ENCODE data around the gene GRPEL1.

The GRPEL1 gene

DNA sequence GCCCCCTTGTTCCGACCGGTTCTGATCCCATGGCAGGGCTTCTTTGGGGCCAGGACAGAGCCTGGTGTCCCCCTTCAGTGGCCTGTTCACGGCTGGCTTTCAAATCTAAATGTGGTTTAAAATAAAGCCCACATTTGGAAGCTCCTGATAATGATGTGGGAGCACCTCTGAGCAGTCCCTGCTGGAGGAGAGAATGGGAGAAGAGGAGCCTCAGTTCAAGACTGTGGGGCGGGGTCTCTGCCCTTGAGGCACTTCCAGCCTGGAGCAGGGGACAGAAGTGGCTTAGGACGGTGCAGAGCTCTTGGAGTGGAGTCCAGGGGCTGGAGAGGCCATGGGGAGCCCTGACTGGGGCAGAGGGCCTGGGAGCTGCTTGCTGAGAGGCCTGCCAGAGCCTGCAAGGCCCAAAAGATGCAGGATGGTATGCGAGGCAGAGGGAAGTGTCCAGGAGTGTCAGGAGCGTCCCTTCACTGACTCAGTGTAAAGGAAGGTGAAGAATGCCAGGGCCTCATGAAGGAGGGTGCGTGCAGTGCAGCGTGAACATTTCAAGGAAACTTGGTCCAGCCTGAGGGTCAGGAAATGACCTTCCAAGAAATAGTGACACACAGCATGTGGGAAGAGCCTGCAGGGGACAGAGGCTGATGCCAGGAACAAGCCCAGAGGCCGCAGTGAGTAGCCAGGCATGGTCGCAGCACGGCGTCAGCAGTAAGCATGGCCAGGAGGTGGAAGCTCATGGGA is 45.8 kb downstream of the GRPEL1 start:
- TF ChIP-seq FOXM1 (IDR thresholded peaks at IDR 0.05; ENCODE audit: borderline replicate concordance, low read depth) = no peak
- TF ChIP-seq YY1 (IDR thresholded peaks at IDR 0.05; ENCODE audit: low read depth) = no peak
- TF ChIP-seq TCF12 (IDR thresholded peaks at IDR 0.05; ENCODE audit: low read depth) = peak; percentile 49
- peak; percentile 87 for TF ChIP-seq TEAD4 (IDR thresholded peaks at IDR 0.05)
- TF ChIP-seq, protein P1, sequence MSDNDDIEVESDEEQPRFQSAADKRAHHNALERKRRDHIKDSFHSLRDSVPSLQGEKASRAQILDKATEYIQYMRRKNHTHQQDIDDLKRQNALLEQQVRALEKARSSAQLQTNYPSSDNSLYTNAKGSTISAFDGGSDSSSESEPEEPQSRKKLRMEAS (IDR thresholded peaks at IDR 0.05) = 0 out of 2 replicates have a peak, but pooled peaks have one; percentile 30
- TF ChIP-seq RAD21 (IDR thresholded peaks at IDR 0.05; ENCODE audit: low read depth) = no peak
- TF ChIP-seq EP300 (IDR thresholded peaks at IDR 0.05; ENCODE audit: borderline replicate concordance) = peak; percentile 61; the same call in 1 of the 2 replicates
- TF ChIP-seq, protein P2, sequence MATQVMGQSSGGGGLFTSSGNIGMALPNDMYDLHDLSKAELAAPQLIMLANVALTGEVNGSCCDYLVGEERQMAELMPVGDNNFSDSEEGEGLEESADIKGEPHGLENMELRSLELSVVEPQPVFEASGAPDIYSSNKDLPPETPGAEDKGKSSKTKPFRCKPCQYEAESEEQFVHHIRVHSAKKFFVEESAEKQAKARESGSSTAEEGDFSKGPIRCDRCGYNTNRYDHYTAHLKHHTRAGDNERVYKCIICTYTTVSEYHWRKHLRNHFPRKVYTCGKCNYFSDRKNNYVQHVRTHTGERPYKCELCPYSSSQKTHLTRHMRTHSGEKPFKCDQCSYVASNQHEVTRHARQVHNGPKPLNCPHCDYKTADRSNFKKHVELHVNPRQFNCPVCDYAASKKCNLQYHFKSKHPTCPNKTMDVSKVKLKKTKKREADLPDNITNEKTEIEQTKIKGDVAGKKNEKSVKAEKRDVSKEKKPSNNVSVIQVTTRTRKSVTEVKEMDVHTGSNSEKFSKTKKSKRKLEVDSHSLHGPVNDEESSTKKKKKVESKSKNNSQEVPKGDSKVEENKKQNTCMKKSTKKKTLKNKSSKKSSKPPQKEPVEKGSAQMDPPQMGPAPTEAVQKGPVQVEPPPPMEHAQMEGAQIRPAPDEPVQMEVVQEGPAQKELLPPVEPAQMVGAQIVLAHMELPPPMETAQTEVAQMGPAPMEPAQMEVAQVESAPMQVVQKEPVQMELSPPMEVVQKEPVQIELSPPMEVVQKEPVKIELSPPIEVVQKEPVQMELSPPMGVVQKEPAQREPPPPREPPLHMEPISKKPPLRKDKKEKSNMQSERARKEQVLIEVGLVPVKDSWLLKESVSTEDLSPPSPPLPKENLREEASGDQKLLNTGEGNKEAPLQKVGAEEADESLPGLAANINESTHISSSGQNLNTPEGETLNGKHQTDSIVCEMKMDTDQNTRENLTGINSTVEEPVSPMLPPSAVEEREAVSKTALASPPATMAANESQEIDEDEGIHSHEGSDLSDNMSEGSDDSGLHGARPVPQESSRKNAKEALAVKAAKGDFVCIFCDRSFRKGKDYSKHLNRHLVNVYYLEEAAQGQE (IDR thresholded peaks at IDR 0.05; ENCODE audit: low read depth) = no peak
- TF ChIP-seq NFIC (IDR thresholded peaks at IDR 0.05) = no peak; the same call in 1 of the 2 replicates
- no peak for TF ChIP-seq CEBPB (IDR thresholded peaks at IDR 0.05)
- no peak for TF ChIP-seq ZBTB7A (IDR thresholded peaks at IDR 0.05; ENCODE audit: low read depth)
- no peak for TF ChIP-seq TAF1 (IDR thresholded peaks at IDR 0.05; ENCODE audit: low read depth)
- TF ChIP-seq, protein P3, sequence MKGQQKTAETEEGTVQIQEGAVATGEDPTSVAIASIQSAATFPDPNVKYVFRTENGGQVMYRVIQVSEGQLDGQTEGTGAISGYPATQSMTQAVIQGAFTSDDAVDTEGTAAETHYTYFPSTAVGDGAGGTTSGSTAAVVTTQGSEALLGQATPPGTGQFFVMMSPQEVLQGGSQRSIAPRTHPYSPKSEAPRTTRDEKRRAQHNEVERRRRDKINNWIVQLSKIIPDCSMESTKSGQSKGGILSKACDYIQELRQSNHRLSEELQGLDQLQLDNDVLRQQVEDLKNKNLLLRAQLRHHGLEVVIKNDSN (IDR thresholded peaks at IDR 0.05) = no peak
- no peak for TF ChIP-seq EGR1 (IDR thresholded peaks at IDR 0.05)
- TF ChIP-seq CREB1 (IDR thresholded peaks at IDR 0.05; ENCODE audit: low read depth) = no peak

DNA sequence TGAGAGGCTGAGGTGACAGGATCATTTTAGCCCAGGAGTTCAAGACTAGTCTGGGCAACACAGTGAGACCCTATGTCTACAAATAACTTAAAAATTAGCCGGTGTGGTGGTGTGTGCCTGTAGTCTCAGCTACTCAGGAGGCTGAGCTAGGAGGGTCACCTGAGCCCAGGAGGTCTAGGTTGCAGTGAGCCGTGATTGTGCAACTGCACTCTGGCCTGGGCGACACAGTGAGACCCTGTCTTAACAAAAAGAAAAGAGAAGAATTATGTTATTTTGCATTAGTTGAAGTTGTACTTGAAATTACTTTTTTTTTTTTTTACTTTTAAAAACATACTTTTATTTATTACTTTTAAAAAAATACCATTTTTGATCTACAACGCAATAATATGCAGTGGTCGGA is 46.5 kb downstream of the GRPEL1 start:
- no peak for TF ChIP-seq CREB1 (IDR thresholded peaks at IDR 0.05; ENCODE audit: low read depth)
- TF ChIP-seq TCF12 (IDR thresholded peaks at IDR 0.05; ENCODE audit: low read depth) = no peak
- TF ChIP-seq ZBTB7A (IDR thresholded peaks at IDR 0.05; ENCODE audit: low read depth) = no peak
- TF ChIP-seq NFIC (IDR thresholded peaks at IDR 0.05) = no peak
- TF ChIP-seq, protein P1 (IDR thresholded peaks at IDR 0.05) = no peak
- no peak for TF ChIP-seq RAD21 (IDR thresholded peaks at IDR 0.05; ENCODE audit: low read depth)
- TF ChIP-seq TAF1 (IDR thresholded peaks at IDR 0.05; ENCODE audit: low read depth) = no peak
- TF ChIP-seq EP300 (IDR thresholded peaks at IDR 0.05; ENCODE audit: borderline replicate concordance) = no peak
- no peak for TF ChIP-seq EGR1 (IDR thresholded peaks at IDR 0.05)
- TF ChIP-seq TEAD4 (IDR thresholded peaks at IDR 0.05) = no peak

DNA sequence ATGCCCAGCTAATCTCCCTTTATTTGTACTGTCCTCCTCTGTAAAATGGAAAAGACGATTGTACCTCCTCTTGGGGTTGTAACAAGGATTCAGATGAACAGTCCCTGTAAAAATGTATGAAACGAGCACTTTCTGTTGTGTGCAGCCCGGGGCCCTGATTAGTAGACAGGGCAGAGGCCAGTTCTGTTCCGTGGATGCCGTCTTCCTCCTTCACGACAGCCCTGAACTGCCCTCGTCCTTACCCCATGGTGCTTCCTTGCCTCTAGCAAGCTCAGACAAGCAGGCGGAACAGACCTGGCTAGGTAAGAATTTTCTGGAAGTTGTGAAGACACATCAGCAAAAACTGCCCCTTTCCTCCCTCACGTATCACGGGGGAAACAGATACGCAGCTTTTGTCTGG is 47.0 kb downstream of the GRPEL1 start:
- TF ChIP-seq CREB1 (IDR thresholded peaks at IDR 0.05; ENCODE audit: low read depth) (no peak), EP300 (IDR thresholded peaks at IDR 0.05; ENCODE audit: borderline replicate concordance) (no peak), CEBPB (IDR thresholded peaks at IDR 0.05) (no peak), TCF12 (IDR thresholded peaks at IDR 0.05; ENCODE audit: low read depth) (no peak), ZBTB7A (IDR thresholded peaks at IDR 0.05; ENCODE audit: low read depth) (no peak), RAD21 (IDR thresholded peaks at IDR 0.05; ENCODE audit: low read depth) (no peak), FOXM1 (IDR thresholded peaks at IDR 0.05; ENCODE audit: borderline replicate concordance, low read depth) (no peak), TEAD4 (IDR thresholded peaks at IDR 0.05) (no peak), TAF1 (IDR thresholded peaks at IDR 0.05; ENCODE audit: low read depth) (no peak), NFIC (IDR thresholded peaks at IDR 0.05) (no peak), EGR1 (IDR thresholded peaks at IDR 0.05) (no peak)
- TF ChIP-seq, protein P1 (IDR thresholded peaks at IDR 0.05) = no peak

DNA sequence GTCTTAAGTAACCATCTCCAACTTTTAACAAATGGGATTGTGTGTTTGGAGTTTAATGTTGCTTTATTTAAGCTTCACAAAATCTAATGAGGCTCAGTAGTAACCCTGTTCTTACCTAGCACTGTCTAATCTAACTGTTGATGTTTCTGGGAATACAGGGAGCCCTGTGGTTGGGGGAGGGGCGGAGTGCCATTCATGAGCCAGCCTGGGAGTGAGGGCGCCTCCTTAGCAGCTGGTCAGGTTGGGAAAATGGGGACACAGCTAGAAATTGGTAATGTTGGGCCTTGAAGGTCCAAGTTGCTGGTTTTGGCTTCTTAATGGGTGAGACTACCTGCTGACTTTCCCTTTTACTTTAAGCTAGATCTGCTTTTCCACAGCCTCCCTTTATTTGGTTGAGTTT is 47.6 kb downstream of the GRPEL1 start:
- TF ChIP-seq TEAD4 (IDR thresholded peaks at IDR 0.05) (no peak), EGR1 (IDR thresholded peaks at IDR 0.05) (no peak), CEBPB (IDR thresholded peaks at IDR 0.05) (no peak), NFIC (IDR thresholded peaks at IDR 0.05) (no peak), TAF1 (IDR thresholded peaks at IDR 0.05; ENCODE audit: low read depth) (no peak), EP300 (IDR thresholded peaks at IDR 0.05; ENCODE audit: borderline replicate concordance) (no peak), ZBTB7A (IDR thresholded peaks at IDR 0.05; ENCODE audit: low read depth) (no peak), RAD21 (IDR thresholded peaks at IDR 0.05; ENCODE audit: low read depth) (no peak), CREB1 (IDR thresholded peaks at IDR 0.05; ENCODE audit: low read depth) (no peak), TCF12 (IDR thresholded peaks at IDR 0.05; ENCODE audit: low read depth) (no peak)
- TF ChIP-seq, protein P3 (IDR thresholded peaks at IDR 0.05) = no peak
- TF ChIP-seq, protein P1 (IDR thresholded peaks at IDR 0.05) = no peak
- TF ChIP-seq, protein P2 (IDR thresholded peaks at IDR 0.05; ENCODE audit: low read depth) = no peak

DNA sequence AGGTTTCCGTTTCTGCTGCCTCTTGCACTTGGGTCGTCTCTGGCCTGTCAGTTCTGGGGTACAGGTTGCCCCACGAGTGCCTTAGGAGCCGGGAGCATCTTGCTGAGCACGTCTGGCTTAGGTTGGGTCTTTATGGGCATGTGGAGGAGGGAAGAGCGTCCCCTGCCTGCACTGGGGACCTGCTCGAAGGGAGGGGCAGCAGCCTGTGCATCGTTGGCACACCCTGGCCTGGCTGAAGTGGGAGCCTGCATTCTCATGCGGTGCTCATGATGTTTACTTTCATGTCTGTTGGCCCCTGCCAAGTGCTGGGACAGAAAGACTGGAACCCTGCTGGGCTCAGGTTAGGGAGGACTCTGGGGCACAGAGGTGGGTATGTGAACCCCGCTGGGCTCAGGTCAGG is 48.5 kb downstream of the GRPEL1 start:
- no peak for TF ChIP-seq EGR1 (IDR thresholded peaks at IDR 0.05)
- no peak for TF ChIP-seq FOXM1 (IDR thresholded peaks at IDR 0.05; ENCODE audit: borderline replicate concordance, low read depth)
- TF ChIP-seq TEAD4 (IDR thresholded peaks at IDR 0.05) = no peak
- TF ChIP-seq NFIC (IDR thresholded peaks at IDR 0.05) = no peak
- no peak for TF ChIP-seq CEBPB (IDR thresholded peaks at IDR 0.05)
- TF ChIP-seq CREB1 (IDR thresholded peaks at IDR 0.05; ENCODE audit: low read depth) = no peak
- TF ChIP-seq, protein P2 (IDR thresholded peaks at IDR 0.05; ENCODE audit: low read depth) = no peak
- no peak for TF ChIP-seq EP300 (IDR thresholded peaks at IDR 0.05; ENCODE audit: borderline replicate concordance)
- no peak for TF ChIP-seq TAF1 (IDR thresholded peaks at IDR 0.05; ENCODE audit: low read depth)
- TF ChIP-seq, protein P3 (IDR thresholded peaks at IDR 0.05) = no peak
- TF ChIP-seq RAD21 (IDR thresholded peaks at IDR 0.05; ENCODE audit: low read depth) = no peak
- no peak for TF ChIP-seq YY1 (IDR thresholded peaks at IDR 0.05; ENCODE audit: low read depth)
- no peak for TF ChIP-seq ZBTB7A (IDR thresholded peaks at IDR 0.05; ENCODE audit: low read depth)
- no peak for TF ChIP-seq TCF12 (IDR thresholded peaks at IDR 0.05; ENCODE audit: low read depth)
- TF ChIP-seq, protein P1 (IDR thresholded peaks at IDR 0.05) = no peak

Data from Ishikawa (cell line).